ENCODE results near the gene EVPL.
A peak's percentile ranks its signal among the peaks of the same experiment; 100 is the strongest.

Gene EVPL

GRCh38 chr17:76017481-76018339 lies 9.4 kb downstream of the EVPL start:
- DNase-seq: no peak

DNA sequence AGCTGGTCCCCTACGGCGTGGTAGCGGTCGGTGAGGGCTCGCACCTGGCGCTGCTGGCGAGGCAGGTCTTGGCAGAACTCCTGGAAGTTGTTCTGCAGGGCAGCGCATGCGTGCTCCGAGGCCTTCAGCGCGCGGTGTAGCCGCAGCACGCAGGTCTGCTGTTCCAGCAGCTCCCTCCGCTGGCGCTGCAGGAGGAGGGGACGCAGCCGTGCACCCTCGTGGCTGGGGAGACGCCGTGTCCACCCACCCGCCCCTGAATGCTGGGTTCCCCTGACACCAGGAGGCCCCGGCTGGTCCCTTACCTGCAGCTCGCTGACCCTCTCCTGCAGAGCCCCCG lies 12.2 kb downstream of the EVPL start:
- DNase-seq: no peak

GRCh38 chr17:76014100-76014924 lies 12.8 kb downstream of the EVPL start:
- DNase-seq: peak; percentile 24 to 43

- no peak for DNase-seq
These were observed 13.7 kb downstream of the EVPL start for GRCh38 chr17:76013377-76013932.

- no peak for DNase-seq
These were observed 15.2 kb downstream of the EVPL start for GRCh38 chr17:76011951-76012350.

- DNase-seq: no peak
These were observed 17.0 kb downstream of the EVPL start for GRCh38 chr17:76009969-76010661.

- no peak for DNase-seq
These were observed 17.7 kb downstream of the EVPL start for GRCh38 chr17:76009447-76009846.

DNA sequence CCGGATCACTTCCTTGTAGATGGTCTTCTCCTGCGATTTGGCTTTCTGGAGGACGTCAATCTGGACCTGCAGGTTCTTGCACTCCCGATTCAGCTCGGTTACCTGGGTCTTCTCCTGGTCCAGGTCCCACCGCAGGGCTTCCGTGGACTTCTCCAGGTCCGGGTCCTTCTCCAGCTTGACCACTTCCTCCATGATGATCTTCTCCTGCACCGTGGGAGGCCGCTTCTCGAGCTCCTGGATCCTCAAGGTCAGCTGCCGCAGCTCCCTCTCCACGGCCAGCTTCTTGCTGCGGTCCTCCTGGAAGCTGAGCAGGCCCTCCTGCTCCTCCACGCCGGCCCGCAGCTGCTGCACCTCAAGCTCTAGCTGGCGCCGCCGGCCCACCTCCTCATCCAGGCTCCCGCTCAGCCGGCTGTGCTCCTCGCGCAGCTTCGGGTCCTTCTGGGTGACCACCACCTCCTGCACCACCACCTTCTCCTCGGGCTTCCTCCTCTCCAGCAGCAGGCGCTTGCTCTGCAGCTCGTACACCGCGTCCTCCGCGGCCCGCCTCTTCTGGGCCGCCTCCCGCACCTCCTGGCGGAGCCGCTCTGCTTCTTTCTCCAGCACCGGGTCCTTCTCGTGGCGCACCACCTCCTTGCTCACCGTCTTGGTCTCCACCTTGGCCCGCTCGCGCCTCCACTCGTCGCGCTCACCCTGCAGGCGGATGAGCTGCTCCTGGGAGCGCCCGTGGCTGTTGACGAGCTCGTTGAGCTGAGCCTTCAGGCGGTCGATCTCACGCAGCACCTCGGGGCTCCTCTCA lies 18.3 kb downstream of the EVPL start:
- DNase-seq: no peak

DNA sequence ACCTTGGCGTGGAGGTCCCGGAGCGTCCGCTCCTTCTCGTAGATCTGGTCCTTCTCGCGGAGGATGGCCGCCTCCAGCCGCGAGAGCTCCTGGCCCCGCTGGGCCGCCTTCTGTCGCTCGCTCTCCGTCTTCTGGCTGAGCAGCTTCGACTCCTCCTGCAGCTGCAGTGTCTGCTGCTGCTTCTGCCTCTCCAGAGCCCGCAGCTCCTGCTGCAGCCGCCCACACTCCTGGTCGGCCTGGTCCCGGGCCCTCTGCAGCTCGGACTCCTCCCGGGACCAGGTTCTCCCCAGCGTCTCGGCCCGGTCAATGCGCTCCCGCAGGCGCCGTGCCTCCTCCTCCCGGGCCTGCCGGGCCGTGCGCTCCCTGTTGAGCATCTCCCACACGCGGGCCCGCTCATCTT lies 18.9 kb downstream of the EVPL start:
- DNase-seq: no peak

- DNase-seq: no peak
These were observed 19.3 kb downstream of the EVPL start for GRCh38 chr17:76007850-76008165.

DNA sequence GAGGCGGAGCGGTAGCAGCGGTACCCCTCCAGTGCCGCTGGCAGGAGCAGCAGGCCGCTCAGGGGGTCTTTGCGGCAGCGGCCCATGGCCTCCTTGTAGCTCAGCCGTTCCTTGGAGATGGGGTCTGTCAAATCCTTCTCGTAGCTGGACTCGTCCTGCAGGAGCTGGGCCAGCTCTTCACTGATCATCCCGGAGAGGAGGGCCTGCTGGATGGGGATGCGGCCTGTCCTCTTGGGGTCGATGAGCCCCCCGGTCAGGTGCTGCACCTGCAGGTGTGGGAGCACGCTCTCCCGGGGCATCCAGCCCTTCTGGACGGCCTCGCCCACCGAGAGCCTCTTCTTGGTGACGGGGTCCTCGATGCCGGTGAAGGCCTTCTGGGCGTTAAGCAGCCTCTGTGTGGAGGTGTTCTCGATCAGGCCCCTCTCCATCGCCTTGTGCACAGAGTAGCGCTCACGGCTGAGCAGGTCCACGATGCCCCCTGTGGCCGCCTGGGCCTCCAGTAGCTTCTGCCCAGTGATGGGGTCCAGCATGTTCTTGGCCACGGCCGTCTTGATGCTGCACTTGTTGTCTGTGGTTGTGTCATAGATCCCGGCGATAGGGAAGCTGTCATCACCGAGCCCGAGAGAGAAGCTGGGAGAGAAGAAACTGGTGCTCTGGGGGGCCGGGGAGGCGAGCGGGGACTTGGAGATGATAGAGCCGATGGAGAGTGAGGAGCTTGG lies 19.8 kb downstream of the EVPL start:
- no peak for DNase-seq

GRCh38 chr17:76005263-76006149 lies 21.6 kb downstream of the EVPL start:
- DNase-seq: peak; percentile 33 to 51

DNA sequence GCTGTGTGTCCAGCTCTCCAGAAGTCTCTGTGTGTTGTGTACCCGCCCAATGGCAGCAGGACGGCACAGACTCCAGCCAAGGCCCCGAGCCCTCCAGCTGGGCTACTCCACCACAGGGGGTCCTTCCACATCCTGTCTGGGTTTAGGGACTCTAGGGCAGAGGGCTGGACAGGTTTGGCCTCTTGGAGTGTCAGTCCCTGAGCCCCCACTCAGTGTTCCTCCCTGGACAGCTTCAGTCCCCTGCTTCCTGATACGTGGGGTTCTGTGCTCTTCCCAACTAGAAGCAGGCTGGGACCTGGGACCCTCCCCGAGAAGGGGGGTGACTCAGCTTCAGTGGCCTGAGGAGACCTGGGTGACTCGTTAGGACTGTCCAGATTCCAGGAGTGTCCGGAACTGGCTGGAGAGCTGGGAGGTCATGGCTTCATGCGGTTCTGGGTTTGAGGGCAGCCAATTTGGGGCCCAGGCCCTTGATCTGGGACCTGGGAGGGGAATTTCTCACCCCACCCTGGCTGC lies 22.3 kb downstream of the EVPL start:
- DNase-seq: no peak

DNA sequence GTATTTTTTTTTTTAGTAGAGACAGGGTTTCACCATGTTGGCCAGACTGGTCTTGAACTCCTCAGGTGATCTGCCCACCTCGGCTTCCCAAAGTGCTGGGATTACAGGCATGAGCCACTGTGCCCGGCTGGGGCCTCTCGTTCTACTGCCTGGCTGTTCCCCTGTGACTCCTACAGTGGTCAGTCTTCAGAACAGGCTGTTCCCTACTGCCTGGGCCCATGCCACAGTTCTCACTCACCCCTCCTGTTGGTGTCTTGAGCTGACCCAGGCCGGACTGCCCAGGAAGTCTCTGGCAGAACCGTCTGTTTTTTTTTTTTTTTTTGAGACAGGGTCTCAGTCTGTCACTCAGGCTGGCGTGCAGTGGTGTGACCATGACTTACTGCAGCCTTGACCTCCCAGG lies 23.2 kb downstream of the EVPL start:
- DNase-seq: no peak

GRCh38 chr17:76002100-76002499 lies 25.0 kb downstream of the EVPL start:
- DNase-seq: no peak

DNA sequence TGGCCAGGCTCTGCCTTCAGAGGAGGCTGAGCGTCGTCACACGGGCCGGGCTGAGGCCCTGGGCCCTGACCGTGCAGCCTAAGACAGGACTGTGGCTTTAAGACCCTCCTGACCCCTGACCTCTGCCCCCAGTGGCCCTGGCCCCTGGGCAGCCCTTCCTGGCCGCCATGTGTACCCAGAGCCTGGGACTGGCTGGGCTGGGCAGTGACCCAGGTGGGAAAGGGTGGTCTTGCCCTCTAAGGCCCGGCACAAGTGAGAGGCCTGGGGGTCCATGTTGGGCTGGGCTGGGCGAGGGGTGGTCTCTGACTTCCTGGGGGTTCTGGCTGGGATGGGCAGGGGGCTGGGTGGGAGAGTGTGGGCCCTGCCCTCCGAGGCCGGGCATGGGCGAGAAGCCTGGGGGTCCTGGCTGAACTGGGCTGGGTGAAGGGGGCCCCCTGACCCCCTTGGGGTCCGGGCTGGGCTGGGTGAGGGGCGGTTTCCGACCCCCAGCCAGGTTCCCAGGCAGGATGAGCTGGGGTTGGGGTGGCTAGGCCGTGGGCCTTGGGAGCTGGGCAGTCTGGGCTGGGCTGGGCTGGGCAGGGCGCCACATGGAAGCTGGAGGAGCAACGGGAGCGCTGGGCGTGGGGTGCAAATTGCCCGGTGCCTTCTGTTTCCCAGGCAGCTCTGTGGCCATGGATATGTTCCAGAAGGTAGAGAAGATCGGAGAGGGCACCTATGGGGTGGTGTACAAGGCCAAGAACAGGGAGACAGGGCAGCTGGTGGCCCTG lies 26.2 kb downstream of the EVPL start, which contains the start of gene CDK3:
TSS of gene CDK3 (plus strand) at position 101 of the 767 bp plus-strand sequence. CDS start at position 672, 571 bp downstream.
- no peak for DNase-seq

GRCh38 chr17:76000016-76000754 lies 26.9 kb downstream of the EVPL start:
- DNase-seq: peak; percentile 24 to 41

DNA sequence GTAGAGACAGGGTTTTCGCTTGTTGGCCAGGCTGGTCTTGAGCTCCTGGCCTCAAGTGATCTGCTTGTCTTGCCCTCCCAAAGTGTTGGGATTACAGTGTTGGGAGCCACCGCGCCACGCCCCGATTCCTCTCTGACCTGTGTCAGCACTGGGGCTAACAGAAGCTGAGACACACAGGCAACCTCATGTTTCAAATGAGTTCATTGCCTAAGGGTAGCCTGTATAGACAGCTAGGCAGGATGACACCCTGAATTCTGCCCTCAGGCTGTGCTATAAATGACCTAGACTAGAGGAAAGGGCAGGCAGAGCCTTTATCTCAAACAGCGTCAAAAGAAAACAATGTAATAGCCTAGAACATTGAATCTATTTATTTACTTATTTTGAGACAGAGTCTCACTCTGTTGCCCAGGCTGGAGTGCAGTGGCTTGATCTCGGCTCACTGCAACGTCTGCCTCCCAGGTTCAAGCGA lies 28.7 kb downstream of the EVPL start:
- no peak for DNase-seq
